ENCODE measurements around the gene ATP5MG.

GRCh38 chr11:118447423-118447822 is 46.0 kb downstream of the ATP5MG start:
- TF ChIP-seq CTCF (IDR thresholded peaks at IDR 0.05; ENCODE audit: low read depth, low read length, poor library complexity, severe bottlenecking) (no peak), EZH2phosphoT487 (IDR thresholded peaks at IDR 0.05; ENCODE audit: borderline replicate concordance, low read length) (no peak)
